Effector memory CD8-positive, alpha-beta T cell (primary cell): Measurements from ENCODE around the gene TAMALIN.

Experiments used
- ATAC-seq: fragments of 150-1000 bp; cut with Tn5 transposase; replicated peaks from 2 replicates; pipeline ENCODE4 v1.10.0; 2021; ENCODE audit warnings: mild to moderate bottlenecking, moderate library complexity
- DNase-seq, 3 experiments: peaks; one replicate each; pipeline ENCODE4 v3.0.0; 2021
- H3K27ac Mint-ChIP-seq, 2 donors: one replicate each; pipeline ENCODE4 v1.8.0; 2022; ENCODE audit warnings: mild to moderate bottlenecking in 2 of 2, mixed read lengths in 2 of 2, moderate library complexity in 2 of 2
- H3K27me3 Mint-ChIP-seq, 2 donors: one replicate each; pipeline ENCODE4 v1.8.0; 2022; ENCODE audit warnings: mixed read lengths in 2 of 2
- H3K36me3 Mint-ChIP-seq: one replicate; pipeline ENCODE4 v1.8.0; 2022; ENCODE audit warnings: mild to moderate bottlenecking, moderate library complexity, mixed read lengths; ENCODE audit not compliant: insufficient read depth
- H3K4me1 Mint-ChIP-seq, 2 donors: one replicate each; pipeline ENCODE4 v1.8.0; 2022; ENCODE audit warnings: low read depth in 2 of 2, mixed read lengths in 2 of 2
- H3K4me3 Mint-ChIP-seq, 2 donors: one replicate each; pipeline ENCODE4 v1.8.0; 2022; ENCODE audit warnings: mild to moderate bottlenecking in 2 of 2, mixed read lengths in 2 of 2, moderate library complexity in 2 of 2
- H3K9me3 Mint-ChIP-seq, 2 donors: one replicate each; pipeline ENCODE4 v1.8.0; 2022; ENCODE audit warnings: mixed read lengths in 2 of 2

Gene TAMALIN

DNA sequence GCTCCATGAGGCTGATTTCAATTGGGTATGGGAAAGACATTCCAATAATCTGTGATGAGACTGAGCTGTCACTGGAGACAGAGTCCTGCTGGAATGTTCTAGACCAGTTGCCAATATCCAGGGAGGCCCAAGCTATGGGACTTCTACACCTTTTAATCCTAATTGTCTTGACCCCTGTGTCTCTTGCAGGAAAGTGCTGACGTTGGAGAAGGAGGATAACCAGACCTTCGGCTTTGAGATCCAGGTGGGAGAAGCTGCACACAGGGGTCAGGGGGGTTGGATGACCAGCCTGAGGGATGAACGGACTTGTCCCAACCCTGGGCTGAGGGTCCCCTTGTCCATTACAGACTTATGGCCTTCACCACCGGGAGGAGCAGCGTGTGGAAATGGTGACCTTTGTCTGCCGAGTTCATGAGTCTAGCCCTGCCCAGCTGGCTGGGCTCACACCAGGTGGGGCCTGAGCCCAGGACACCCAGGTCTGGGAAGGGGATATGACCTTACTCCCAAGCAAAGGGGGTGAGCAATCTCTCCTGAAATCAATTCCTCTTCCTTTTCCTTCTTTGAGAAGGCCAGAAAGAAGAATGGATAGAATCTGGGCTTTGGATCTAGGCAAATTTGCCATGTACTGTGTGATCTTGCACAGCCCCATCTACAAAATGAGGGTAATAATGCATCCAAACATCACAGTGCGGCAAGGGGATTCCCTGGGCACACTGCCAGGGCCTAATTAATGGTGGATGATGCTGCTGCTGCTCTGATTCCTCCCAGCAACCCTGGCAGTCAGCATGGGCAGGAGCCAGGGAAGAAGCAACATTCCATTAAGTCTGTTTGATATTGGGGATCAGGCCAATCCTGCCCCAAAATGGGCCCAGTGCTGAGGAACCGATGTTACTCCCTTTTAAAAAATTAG lies 4.2 kb downstream of the TAMALIN start:
- ATAC-seq = no peak
- Mint-ChIP-seq H3K4me3 (no peak overlapping the region), H3K9me3 (no peaks in the 10 kb centered on the region), H3K27me3 (peaks cover 6 to 11% of the 10 kb centered on the region in 2 donors), H3K4me1 (peaks cover 13 to 14% of the 10 kb centered on the region in 2 donors), H3K36me3 (peaks cover 62% of the 10 kb centered on the region), H3K27ac (peak overlapping the region in 1 of 2 donors; percentile 10)
- no peak for DNase-seq

DNA sequence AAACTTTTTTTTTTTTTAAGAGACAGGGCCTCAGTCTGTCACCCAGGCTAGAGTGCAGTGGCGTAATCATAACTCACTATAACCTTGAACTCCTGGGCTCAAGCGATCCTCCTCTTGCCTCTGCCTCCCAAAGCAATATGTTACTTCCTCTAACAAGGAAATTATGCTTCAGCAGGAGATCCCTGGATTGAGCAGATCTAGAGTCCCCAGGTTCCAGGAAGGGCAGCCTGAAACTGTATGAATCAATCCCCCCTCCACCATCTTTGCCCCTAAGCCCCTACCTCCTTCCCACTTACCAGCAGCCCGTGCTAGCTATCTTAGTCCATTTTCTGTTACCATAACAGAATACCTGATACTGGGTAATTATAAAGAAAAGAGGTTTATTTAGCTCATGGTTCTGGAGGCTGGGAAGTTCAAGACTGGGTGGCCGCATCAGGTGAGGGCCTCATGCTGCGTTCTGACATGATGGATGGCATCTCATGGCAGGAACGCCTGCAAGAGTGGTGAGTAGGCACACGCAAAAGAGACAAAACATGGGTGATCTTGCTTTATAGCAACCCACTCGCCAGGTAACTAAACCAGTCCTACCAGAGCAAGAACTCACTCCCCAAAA lies 5.0 kb downstream of the TAMALIN start:
- H3K9me3 Mint-ChIP-seq = no peaks in the 10 kb centered on the region
- H3K27me3 Mint-ChIP-seq = peaks cover 0 to 7% of the 10 kb centered on the region in 2 donors
- H3K4me3 Mint-ChIP-seq = no peak overlapping the region
- DNase-seq (no peak), ATAC-seq (no peak)
- peak overlapping the region in 1 of 2 donors; percentile 38 for H3K27ac Mint-ChIP-seq
- peaks cover 8 to 12% of the 10 kb centered on the region in 2 donors for H3K4me1 Mint-ChIP-seq
- peaks cover 65% of the 10 kb centered on the region for H3K36me3 Mint-ChIP-seq

- DNase-seq (no peak), ATAC-seq (no peak)
- peaks cover 0 to 4% of the 10 kb centered on the region in 2 donors for H3K4me1 Mint-ChIP-seq
- H3K36me3 Mint-ChIP-seq = peaks cover 57% of the 10 kb centered on the region
- H3K4me3 Mint-ChIP-seq = no peak overlapping the region
- no peaks in the 10 kb centered on the region for H3K9me3 Mint-ChIP-seq
- H3K27me3 Mint-ChIP-seq = no peaks in the 10 kb centered on the region
- peak overlapping the region in 1 of 2 donors; percentile 72 for H3K27ac Mint-ChIP-seq
Observed at GRCh38 chr12:52013626-52014310, 7.0 kb downstream of the TAMALIN start.

DNA sequence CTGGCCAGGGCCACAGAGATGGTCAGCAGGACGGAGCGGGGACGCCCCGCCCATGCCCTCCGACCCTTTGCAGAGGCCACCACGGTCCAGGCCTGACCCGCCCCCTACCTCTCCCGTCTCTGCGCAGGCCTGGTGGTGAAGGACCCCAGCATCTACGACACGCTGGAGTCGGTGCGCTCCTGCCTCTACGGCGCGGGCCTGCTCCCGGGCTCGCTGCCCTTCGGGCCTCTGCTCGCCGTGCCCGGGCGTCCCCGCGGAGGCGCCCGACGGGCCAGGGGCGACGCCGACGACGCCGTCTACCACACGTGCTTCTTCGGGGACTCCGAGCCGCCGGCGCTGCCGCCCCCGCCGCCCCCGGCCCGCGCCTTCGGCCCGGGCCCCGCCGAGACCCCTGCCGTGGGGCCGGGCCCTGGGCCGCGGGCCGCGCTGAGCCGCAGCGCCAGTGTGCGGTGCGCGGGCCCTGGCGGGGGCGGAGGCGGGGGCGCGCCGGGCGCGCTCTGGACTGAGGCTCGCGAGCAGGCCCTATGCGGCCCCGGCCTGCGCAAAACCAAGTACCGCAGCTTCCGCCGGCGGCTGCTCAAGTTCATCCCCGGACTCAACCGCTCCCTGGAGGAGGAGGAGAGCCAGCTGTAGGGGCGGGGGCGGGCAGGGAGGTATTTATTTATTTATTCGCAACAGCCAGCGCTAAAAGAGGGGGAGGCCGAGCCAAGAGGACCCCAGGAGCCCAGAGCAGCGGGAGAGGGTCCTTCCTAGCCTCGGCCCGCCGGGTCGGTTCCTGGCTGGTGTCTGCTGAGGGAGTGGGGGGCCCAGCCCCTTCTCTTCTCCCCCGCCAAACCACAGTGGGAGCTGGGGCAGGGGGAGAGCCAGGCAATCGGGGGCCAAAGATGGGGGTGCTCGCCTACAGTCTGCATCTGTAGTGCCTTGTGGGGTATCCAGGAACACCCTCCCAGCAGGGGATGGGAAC lies 8.1 kb downstream of the TAMALIN start:
- DNase-seq = no peak
- Mint-ChIP-seq H3K9me3 (no peaks in the 10 kb centered on the region), H3K36me3 (peaks cover 62% of the 10 kb centered on the region), H3K27me3 (no peaks in the 10 kb centered on the region), H3K27ac (no peak overlapping the region), H3K4me1 (peaks cover 0 to 1% of the 10 kb centered on the region in 2 donors), H3K4me3 (no peak overlapping the region)
- no peak for ATAC-seq

DNA sequence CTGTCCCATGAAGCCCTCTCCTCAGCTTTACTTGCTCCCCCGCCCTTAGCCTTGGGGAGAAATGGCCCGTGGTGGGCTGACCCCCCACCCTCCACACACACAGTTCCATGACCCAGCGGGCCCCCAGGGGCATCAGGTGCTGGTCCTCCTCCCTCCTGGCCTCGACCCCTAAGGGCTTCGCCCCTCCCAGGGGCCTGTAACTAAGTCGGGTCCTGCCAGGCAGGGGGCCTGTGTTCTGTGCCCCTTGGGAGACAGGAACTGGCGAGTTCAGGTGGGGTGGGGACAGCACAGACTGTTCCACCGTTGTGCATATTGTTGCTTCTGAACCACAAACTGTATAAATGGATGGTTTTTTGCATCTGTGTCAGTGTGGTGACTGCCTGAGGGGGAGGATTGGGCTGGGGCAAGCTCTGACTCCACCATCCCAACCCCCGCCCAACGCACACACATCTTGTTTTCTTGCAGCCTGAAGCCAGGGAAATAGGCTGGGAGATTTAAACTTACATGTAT lies 8.8 kb downstream of the TAMALIN start:
- Mint-ChIP-seq H3K27me3 (no peaks in the 10 kb centered on the region), H3K4me1 (peaks cover 7 to 8% of the 10 kb centered on the region in 2 donors), H3K36me3 (peaks cover 63% of the 10 kb centered on the region), H3K27ac (no peak overlapping the region), H3K4me3 (no peak overlapping the region), H3K9me3 (no peaks in the 10 kb centered on the region)
- DNase-seq (no peak), ATAC-seq (peak; percentile 9)

DNA sequence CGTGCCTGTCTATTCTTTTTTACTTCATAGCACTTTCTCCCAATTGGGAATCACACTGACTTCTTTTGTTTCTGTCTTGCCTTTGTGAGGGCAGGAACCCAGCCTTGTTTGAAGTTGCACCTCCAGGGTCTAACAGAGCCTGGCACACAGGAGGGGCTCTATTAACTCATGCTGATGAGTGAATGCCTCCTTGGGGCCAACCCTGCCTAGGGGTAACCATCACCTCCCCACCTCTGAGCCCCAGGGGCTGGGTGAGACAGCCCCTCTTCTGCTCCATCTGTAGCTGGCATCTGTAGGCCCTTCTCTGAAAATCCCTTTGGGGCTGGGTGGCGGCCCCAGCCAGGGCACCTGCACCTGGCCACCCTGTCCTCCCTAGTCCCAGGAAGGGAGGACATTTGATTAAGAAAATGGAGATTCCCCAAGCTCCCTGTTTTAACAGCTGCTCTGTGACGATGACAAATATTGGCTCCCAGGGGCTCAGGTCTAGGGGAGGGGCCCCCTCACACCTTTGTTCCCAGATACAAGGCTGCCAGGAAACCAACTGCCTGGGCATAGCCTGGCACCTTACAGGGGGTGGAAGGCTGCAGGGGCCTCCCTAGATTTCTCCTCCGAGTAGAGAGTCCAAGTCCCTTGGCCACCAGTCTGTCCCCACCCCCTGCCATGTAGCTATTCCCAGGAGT lies 11.8 kb downstream of the TAMALIN start:
- H3K4me1 Mint-ChIP-seq = peaks cover 16% of the 10 kb centered on the region in 2 donors
- H3K27me3 Mint-ChIP-seq = no peaks in the 10 kb centered on the region
- DNase-seq = no peak
- peak overlapping the region in 1 of 2 donors; percentile 30 for H3K27ac Mint-ChIP-seq
- H3K9me3 Mint-ChIP-seq = no peaks in the 10 kb centered on the region
- no peak for ATAC-seq
- H3K4me3 Mint-ChIP-seq = no peak overlapping the region
- H3K36me3 Mint-ChIP-seq = peaks cover 56% of the 10 kb centered on the region

- Mint-ChIP-seq H3K4me1 (peaks cover 21 to 22% of the 10 kb centered on the region in 2 donors), H3K27me3 (no peaks in the 10 kb centered on the region), H3K4me3 (no peak overlapping the region), H3K9me3 (no peaks in the 10 kb centered on the region), H3K27ac (peak overlapping the region in 1 of 2 donors; percentile 2), H3K36me3 (peaks cover 52% of the 10 kb centered on the region)
- DNase-seq (no peak), ATAC-seq (no peak)
Observed at GRCh38 chr12:52019113-52019770, 12.5 kb downstream of the TAMALIN start.

- no peak overlapping the region for H3K4me3 Mint-ChIP-seq
- ATAC-seq = peak; percentile 24
- H3K4me1 Mint-ChIP-seq = peaks cover 31 to 32% of the 10 kb centered on the region in 2 donors
- H3K9me3 Mint-ChIP-seq = no peaks in the 10 kb centered on the region
- DNase-seq = peak in 2 of 3 experiments; percentile 37 to 44
- H3K27me3 Mint-ChIP-seq = no peaks in the 10 kb centered on the region
- peaks cover 50% of the 10 kb centered on the region for H3K36me3 Mint-ChIP-seq
- H3K27ac Mint-ChIP-seq = peak overlapping the region in 1 of 2 donors; percentile 2
Observed at GRCh38 chr12:52020539-52021336, 14.0 kb downstream of the TAMALIN start.

GRCh38 chr12:52022841-52023181 lies 16.1 kb downstream of the TAMALIN start:
- H3K27me3 Mint-ChIP-seq = no peaks in the 10 kb centered on the region
- peaks cover 34% of the 10 kb centered on the region in 2 donors for H3K4me1 Mint-ChIP-seq
- peaks cover 40% of the 10 kb centered on the region for H3K36me3 Mint-ChIP-seq
- peak overlapping the region; percentile 36 to 81 for H3K27ac Mint-ChIP-seq
- no peaks in the 10 kb centered on the region for H3K9me3 Mint-ChIP-seq
- no peak for ATAC-seq
- DNase-seq = no peak
- H3K4me3 Mint-ChIP-seq = peak overlapping the region; percentile 85 to 93

- Mint-ChIP-seq H3K27ac (peak overlapping the region; percentile 36 to 82), H3K4me1 (peaks cover 34% of the 10 kb centered on the region in 2 donors), H3K27me3 (no peaks in the 10 kb centered on the region), H3K4me3 (peak overlapping the region; percentile 85 to 93), H3K36me3 (peaks cover 46% of the 10 kb centered on the region), H3K9me3 (no peaks in the 10 kb centered on the region)
- peak; percentile 88 to 92 (median 89) for DNase-seq
- ATAC-seq = peak; percentile 61
Observed at GRCh38 chr12:52023182-52023975, 16.6 kb downstream of the TAMALIN start.
